Measurements from ENCODE around the gene OLFM2.

Gene OLFM2

DNA sequence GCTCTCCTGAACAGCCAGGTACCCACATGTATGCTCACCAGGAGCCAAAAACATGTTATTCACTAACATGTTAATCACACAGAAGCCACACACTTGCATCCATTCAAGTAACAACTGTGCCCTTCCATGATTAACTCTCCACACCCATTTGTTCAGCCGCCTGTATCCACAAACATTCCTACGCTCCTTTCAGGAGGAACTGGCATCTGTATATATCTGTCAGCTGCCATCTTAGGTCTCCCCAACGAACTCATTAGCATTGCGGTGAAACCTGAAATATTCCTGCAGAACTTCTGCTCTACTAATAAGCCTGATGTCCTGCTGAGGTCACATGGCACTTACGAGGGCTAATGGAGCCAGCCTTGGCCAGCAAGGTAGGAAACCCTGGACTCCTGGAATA is 33.0 kb downstream of the OLFM2 start:
- no peak for DNase-seq

DNA sequence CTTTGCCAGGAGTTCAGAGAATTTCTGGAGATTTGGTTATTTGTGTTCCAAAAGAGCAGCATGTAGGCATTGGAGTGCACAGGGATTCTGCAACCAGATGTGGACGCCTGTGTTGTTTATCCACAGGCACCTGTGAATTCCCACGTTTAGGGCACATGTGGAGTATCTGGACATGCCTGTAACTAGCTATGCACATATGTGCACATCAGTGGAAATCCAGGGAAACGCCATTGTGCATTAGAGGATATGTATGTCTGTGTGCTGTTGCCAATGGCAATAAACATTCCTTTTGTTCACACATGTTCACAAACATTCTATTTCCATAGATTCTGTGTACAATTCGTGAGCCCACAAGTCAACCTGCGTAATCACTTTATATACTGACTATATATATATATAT is 34.7 kb downstream of the OLFM2 start:
- no peak for DNase-seq

DNA sequence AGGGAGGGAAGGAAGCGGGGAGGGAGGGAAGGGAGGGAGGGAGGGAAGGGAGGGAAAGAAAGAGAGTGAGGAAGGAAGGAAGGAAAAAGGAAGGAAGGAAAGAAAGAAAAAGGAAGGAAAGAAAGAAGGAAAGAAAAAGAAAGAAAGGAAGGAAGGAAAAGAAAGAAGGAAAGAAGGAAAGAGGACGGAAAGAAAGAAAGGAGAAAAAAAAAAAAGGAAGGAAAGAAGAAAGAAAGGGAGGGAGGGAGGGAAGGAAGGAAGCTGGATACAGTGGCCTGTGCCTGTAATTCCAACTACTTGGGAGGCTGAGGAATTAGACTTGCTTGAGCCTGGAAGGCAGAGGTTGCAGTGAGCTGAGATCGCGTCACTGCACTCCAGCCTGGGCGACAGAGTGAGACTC is 35.3 kb downstream of the OLFM2 start:
- no peak for DNase-seq

DNA sequence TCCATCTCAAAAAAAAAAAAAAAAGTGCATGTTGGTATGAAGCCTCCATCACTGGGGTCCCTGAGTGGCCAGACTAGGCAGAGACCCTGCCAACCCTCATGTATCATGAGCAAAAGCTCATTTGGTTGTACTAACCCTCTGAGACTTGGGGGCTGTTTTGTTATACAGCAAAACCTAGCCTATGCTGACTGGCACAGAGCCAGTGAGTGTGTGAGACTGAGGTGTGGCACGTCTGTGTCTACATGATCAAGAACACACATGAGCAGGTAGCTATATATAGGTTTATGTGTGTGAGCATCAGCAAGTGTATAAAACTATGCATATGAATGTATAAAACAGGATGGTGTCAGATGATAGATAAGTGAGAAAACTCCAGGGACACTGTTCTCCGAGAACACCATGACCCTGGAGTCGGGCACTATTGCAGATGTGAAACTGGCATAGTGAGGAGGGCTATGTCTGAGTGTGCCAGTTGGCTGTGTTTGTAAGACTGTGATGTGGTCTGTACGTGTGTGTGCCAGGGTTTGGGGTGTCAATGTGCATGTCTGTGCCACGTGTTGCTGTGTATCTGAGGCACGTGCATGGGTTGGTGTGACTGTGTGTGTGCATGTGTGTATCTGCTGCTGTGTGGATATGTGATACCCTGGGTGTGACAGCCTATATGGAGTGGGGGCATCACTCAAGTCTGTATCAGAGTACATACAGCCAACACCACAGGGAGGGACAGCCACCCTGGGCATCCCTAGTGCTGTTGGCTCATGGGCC is 44.5 kb downstream of the OLFM2 start:
- DNase-seq, result no peak

DNA sequence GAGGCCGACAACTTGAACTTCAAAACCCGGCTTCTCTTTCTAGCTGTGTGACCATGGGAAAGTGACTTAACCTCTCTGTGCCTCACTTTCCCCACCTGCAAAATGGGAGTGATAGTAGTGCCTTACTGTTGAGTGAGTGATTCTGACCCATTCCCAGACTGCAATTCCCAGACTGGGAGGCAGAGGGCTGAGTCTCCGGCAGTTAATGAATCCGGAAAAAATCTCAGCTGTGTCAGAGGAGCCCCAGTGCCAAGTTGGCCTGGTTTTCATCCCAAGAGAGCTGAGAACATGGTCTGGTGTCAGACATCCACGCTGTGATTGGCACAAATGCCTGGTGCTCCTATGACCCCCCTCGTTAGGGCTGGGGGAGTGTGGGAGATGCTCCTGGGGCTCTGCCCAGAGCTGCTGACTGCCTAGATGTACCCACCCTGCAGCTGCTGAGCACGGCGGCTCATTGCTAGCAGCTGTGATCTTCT is 51.2 kb downstream of the OLFM2 start:
- no peak for DNase-seq

DNA sequence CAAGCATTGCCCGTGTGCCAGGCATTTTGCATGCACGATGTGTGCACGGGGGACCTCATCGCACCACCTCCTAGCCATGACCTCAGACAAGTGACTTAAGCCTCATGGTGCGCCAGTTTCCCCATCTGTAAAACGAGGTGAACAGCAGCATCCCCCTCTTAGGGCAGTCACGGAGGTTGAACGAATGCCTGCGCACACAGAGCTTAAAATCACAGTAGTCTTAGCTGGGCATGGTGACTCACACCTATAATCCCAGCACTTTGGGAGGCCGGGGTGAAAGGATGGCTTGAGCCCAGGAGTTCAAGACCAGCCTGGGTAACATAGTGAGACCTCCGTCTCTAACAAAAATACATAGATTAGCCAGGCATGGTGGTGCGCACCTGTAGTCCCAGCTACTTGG is 52.6 kb downstream of the OLFM2 start:
- no peak for DNase-seq

DNA sequence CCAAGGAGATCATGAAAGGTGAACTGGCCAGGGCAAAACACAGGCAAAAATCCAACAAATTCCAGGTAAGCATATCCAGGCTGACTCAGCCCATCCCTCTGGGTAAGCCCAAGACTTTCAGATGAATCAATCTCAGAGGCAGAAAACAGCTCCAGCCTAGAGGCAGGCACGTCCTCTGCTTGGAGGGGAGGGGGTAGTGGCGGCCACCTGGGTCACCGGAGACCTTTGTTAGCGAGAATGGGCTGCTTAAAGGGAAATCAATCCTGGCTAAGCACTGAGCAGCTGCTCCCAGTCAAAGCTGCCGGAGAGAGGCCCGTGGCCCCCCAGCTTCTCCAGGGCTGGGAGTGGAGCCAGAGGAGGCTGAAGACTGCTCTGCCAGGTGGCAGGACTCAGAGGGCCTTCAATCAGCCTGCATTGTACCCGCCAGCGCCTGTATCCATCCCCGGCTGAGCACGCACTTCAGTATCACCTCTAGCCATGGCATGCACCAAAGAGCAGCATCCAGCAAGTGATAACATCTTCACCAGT is 53.0 kb downstream of the OLFM2 start:
- DNase-seq, result no peak

DNA sequence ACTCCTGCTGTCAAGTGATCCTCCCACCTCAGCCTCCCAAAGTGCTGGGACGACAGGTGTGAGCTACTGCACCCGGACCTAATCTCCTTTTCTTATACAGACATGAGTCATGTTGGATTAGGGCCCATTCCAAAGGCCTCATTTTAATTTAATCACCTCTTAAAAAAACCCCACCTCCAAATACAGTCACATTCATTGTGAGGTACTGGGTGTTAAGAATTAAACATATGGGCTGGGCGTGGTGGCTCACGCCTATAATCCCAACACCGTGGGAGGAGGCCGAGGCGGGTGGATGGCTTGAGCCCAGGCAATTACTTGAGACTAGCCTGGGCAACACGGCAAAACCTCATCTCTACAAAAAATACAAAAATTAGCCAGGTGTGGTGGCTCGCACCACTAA is 54.6 kb downstream of the OLFM2 start:
- no peak for DNase-seq

DNA sequence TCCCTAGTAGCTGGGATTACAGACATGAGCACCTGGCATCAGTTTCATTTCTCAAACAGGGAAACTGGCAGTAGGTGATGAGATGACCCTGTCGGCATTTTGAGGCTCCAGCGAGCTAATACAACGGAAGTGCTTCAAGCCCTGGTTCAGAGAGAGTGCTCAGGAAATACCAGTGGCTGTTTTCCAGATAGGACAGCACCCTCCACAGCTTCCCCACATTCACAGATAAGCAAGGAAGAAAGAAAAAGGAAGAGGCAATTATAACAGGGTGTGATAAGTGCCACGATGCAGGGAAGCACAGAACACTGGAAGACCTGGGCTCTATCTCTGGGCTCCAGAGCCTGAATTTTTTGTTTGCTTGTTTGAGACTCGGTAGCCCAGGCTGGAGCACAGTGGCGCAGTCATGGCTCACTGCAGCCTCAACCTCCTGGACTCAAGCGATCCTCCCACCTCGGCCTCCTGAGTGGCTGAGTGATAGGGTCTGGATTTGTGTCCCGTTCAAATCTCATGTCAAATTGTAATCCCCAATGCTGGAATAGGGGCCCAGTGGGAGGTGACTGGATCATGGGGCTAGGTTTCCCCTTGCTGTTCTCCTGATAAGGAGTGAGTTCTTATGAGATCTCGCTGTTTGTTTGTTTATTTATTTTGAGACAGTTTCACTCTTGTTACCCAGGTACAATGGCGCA is 57.7 kb downstream of the OLFM2 start:
- DNase-seq, result no peak

DNA sequence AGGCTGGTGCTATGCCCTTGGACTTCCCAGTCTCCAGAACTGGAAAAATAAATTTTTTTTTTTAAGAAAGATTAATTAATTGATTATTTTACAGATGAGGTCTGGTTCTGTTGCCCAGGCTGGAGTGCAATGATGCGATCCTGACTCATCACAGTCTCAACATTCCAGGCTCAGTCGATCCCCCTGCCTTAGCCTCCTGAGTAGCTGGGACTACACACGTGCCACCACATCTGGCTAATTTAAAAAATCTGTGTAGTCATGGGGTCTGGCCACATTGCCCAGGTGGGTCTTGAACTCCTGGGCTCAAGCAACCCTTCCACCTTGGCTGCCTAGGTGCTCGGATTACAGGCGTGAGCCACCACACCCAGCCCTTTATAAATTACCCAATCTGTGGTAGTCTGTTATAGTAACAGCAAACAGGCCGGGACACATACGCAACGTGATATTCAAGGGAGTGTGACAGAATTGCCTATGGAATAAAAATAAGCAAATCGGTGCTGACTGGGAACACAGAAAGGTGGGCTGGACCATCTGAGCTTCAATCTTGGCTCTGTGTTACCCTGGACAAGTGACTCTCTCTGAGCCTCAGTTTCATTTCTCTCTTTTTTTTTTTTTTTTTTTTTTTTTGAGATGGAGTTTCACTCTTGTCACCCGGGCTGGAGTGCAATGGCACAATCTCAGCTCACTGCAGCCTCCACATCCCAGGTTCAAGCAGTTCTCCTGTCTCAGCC is 58.4 kb downstream of the OLFM2 start:
- no peak for DNase-seq

DNA sequence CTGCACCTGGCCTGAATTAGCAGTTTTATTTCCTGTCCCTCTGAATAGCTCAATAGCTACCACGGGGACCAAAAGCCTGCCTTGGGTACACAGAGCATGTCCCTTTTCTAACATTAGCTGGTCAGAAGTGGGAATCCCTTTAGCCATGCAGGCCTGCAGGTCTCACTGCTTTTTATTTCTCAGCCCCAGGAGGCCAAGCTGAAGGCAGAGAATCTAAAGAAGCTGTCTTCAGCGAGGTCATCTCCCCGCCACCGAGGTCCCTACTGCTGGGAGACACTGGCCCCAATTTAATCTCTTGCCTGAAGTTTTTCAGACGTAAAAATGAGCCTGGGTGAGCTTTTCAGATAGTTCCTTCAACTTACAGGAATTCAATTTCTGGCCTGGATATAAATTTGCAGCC is 60.5 kb downstream of the OLFM2 start:
- no peak for DNase-seq

DNA sequence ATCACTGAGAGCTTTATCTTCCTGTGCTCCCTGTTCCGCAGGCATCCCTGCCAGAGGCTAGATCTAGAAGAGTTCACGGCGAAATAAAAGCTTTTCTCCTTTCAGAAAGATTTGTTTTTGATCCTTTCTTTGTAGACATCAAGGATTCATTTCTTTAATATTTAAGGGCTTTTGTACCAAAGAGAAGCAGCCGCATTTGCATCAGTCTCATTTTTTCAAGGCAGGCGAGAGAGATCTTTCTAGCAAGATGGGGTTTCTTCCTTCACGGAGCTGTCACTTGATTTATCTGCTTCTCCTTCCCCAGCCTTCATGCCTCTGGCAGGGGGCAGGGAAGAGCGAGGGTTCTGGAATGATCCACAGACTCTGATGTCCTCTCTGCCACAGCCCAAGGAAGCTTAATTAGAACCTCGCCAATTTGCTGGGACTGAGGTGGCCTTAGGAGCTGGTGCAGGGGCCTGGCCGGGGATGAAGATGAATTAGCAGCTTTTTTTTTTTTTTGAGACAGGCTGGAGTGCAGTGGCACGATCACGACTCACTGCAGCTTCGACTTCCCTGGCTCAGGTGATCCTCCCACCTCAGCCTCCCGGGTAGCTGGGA is 61.2 kb downstream of the OLFM2 start:
- DNase-seq, result no peak

DNA sequence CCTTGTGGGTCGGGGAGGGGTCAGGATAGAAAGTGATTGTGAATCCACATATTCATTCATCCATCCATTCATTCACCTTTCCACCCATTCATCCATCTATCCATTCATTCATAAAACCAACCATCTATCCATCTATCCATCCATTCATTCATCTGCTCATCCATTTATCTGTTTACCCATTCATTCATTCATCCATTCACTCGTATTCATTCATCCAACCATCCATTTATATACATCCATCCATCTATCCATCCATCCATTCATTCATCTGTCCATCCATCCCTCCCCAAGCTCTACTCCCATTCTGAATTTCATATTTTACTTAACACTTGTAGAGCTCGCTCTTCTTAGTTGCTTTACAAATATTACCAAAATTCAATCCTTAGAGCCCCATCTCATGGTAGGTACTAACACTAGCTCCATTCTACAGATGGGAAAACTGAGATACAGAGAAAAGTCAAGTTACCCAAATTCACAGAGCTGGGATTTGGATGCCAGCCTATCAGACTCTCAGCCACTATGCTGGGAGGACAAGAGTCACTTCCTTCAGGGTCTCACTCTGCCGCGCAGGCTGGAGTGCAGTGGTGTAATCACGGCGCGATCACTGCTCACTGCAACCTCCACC is 63.6 kb downstream of the OLFM2 start:
- no peak for DNase-seq

DNA sequence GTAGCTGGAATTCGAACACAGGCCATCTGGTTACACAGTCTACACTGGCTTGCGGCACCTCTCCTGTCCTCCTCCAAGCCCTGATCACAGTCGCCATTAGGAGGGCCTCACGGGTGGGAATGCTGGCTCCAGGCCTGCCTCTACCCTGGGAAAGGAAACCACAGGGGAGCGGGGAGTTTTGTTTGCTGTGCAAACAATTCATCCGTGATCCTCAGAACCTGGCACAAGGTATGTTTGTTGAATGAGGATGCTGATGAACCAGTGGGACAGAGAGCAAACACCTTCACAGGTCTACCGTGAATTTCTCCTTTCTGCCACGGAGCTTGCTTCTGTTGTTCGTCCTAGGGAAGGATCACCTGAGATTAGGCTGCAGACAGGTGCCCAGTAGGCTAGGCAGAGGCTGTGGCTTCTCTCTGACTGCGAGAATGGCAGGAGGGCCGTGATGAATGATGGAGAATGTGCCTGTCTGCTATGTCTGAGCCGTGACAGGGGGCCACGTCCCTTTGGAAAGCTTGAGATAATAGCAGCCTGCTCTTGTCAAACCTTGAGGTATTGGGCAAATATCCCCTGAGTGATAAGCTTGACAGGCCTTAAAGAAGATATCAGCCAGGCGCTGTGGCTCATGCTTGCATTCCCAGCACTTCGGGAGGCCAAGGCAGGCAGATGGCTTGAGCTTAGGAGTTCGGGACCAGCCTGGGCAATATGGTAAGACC is 64.5 kb downstream of the OLFM2 start:
- no peak for DNase-seq

DNA sequence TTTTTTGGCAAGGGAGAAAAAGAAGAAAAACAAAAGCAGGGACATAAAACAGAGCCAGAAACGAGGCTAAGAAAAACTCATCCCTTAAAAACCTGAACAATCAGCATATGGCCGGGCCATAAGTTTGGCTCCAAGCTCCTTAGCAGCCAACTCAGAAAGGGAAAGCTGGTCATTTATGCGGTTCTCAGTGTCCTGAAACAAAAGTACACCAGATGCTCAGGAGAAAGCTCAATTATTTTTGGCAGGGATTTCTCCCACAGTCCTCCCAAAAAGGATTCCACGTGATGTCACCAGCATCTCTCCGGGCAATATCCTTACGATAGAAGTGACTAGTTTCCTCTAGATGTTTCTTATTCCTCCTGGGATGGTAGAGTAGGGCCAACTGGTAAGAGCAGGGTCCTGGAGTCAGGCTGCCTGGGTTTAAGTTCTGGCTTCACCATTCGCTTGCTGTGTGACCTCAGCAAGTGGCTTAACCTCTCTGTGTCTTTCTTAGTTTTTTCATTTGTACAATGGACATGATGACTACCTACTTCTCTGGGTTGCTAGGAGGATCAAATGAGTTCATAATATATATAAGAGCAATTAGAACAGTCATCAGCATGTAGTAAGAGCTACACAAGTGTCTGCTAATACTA is 67.2 kb downstream of the OLFM2 start:
- DNase-seq, result no peak

DNA sequence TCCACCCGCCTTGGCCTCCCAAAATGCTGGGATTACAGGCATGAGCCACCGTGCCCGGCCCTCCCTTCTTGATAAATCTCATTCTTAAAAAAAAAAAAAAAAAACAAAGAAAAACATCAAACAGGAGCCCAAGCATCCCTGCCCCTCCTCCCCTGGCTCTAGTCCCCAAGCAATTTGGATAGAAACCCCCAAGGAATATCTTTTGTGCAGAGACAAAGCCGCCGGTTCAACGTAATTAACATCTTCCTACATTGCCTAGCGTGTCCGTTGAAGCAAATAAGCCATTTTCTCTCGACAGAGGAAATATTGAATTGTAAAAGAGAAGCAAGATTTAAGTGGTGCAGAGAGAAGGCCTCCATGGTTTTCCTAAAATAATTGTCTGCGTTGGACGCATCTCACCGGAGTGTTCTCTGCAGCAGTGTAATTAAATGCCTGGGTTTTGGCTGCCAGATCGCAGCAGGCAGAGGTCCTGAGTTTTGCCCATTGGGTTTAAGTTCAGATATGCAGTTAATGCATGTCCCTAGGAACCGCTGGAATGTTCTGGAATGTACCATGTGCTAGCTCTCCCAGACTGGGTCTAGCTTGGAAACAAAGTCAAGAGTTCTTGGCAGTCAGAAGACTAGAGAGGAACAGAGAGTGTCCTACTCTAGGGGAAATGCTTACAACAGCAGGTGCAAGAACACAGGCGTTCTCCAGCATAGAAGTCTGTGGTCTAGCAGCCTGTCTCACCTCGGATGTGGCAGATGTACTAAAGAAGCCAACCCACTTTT is 70.4 kb downstream of the OLFM2 start:
- DNase-seq, result no peak

DNA sequence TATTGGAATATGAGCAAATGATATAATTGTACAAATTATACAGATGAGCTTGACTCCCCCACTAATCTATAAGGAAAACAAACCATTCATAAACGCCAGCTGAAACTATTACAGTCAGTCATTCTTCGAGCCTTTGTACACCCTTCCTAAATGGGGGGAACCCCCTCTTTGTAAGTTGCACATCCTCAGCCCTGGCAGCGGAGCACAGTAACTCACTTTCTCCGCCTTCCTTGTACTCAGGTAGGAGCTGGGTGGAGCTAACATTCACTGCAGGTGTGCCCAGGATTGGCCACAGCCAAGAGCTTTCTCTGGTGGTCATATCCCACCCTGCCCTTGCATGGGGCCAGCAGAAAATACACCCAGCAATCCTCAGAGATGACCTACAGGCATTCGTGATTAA is 72.6 kb downstream of the OLFM2 start:
- no peak for DNase-seq

DNA sequence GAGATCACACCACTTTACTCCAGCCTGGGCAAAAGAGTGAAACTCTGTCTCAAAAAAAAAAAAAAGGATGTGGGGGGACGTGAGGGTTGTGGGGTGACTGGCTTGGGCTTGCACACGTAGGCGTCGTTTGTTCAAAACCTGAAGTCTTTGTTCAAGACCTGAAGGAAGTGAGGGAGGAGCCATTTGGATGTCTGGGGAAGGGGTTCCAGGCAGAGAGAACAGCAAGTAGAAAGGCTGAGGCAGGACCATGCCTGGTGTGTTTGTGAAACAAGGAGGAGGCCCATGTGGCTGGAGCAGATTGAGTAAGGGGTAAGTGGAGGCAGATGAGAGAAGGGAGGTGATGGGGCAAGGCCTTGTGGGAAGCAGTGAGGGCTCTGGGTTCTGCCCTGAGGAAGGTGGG is 73.4 kb downstream of the OLFM2 start:
- DNase-seq, result no peak

DNA sequence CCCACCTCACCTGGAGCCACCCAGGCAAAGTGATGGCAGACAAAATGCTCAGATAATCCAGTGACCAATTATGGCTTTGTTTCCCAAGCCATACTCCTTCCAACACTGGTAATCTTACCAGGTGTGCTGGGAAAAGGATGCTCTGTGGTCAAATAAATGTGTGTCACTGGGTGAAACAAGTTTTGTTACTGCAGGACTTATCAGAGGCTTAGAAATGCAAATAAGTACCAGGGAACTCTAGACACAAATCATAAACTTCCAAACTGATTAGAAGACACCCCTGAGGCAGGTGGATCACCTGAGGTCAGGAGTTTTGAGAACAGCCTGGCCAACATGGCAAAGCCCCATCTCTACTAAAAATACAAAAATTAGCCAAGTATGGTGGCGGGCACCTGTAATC is 74.8 kb downstream of the OLFM2 start:
- no peak for DNase-seq

DNA sequence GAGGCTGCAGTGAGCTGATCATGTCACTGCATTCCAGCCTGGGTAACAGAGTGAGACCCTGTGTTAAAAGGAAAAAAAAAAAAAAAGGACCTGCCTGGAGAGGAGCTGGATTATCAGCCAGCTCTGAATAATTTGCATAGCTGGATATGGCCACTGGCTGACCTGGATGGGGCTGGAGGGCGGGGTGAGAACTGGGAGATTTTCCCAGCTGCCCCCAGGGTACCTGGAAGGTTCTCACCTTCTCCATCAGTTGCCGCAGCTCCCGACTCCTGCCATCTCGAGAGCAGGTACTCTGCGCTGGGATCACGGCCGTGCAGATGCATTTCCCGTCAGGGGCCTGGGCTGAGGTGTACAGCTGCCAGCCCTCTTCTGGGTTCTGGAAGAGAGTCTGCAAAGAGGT is 75.9 kb downstream of the OLFM2 start:
- DNase-seq, result no peak

DNA sequence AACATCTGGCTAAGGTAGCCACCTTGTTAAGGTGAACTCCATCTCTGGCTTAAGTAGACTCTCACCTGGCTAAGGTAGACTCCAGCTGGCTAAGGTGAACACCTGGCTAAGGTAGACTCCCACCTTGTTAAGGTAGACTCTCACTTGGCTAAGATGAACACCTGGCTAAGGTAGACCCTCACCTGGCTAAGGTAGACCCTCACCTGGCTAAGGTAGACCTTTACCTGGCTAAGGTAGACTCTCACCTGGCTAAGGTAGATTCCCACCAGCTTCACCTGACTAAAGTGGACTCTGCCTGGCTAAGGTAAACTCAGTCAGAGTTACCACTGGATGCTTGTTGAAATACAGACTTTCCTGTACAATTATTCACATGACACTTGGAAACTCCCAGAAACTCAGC is 77.5 kb downstream of the OLFM2 start:
- no peak for DNase-seq

All from SIG-M5 (cell line).